GM21825 (cell line): Measurements from ENCODE around the gene ANKRD29.
"Not testable (repeated sequence)": the region's sequence is repeated elsewhere in the genome, so short reads cannot be mapped to it uniquely, and the experiment has no call there.

Source experiments
- ATAC-seq: cut with Tn5 transposase; IDR thresholded peaks from one replicate; pipeline ENCODE4 v1.9.1; 2021; ENCODE audit warnings: mild to moderate bottlenecking, moderate library complexity; ENCODE audit not compliant: unreplicated experiment

The ANKRD29 gene

GRCh38 chr18:23617412-23618014 lies 45.2 kb downstream of the ANKRD29 start:
- peak; percentile 49 for ATAC-seq

- no peak for ATAC-seq
Observed at GRCh38 chr18:23616258-23616657, 46.5 kb downstream of the ANKRD29 start.

- no peak for ATAC-seq
Observed at GRCh38 chr18:23614891-23615290, 47.8 kb downstream of the ANKRD29 start.

- no peak for ATAC-seq
Observed at GRCh38 chr18:23614413-23614812, 48.3 kb downstream of the ANKRD29 start.

DNA sequence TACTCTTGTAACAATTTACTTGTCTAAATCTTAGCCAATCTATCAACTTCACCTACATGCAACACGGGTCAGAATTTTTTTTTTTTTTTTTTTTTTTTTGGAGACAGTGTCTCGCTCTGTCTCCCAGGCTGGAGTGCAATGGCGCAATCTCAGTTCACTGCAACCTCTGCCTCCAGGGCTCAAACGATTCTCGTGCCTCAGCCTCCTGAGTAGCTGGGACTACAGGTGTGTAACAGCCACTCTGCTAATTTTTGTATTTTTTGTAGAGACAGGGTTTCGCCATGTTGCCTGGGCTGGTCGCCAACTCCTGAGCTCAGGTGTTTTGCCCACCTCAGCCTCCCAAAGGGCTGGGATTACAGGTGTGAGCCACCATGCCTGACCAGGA lies 49.6 kb downstream of the ANKRD29 start:
- not testable (repeated sequence) for ATAC-seq

- ATAC-seq, result no peak
Observed at GRCh38 chr18:23612434-23613090, 50.1 kb downstream of the ANKRD29 start.

- ATAC-seq, result no peak
Observed at GRCh38 chr18:23609390-23610023, 53.2 kb downstream of the ANKRD29 start.

- ATAC-seq, result no peak
Observed at GRCh38 chr18:23608211-23608610, 54.5 kb downstream of the ANKRD29 start.

DNA sequence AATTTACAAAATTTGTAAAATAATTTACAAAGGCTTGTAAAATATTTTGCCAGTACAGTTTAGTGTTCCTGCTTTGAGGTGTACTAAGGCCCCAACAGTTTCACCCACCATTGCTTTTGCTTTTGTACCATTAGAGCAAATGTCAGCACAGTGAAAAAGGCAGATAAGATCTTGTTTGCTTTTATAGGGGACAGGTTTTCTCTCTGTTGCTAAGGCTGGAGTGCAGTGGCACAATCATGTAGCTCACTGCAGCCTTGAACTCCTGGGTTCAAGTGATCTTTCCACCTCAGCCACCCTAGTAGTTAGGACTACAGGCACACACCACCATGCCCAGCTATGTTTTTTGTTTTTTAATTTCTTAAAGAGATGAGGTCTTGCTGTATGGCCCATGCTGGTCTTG lies 56.8 kb downstream of the ANKRD29 start:
- no peak for ATAC-seq

DNA sequence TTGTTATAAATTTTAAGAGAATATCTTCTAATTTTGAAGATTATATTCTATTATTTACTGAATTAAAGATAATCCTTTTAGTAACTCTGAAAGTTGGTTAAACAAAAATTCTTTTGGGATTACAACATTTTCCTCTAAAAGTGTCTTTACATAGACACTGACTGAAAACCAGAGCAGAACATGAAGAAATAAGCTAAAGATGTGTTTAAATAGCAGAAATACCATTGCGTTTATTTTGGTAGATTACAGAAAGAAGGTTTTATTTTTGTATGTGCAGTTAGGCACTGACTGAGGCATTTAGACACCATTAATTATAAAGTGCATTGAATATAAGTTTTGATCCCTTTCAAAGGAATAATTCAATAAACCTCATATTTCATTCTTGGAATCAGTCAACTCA lies 62.9 kb downstream of the ANKRD29 start:
- no peak for ATAC-seq

DNA sequence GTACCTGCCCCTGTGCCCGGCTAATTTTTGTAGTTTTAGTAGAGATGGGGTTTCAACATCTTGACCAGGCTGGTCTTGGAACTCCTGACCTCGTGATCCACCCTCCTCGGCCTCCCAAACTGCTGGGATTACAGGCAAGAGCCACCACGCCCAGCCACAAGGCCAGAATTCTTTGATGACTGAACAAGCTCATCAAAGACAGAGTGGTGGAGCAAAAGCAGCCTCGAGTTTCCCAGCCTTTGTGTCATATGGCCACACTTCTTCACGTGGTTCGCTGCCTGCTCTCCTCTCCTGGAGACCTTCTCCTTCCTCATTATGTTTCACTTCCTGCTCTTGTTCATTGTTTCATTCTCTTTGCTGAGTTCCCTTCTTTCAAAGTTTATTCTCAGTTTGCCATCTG lies 66.5 kb downstream of the ANKRD29 start:
- no peak for ATAC-seq

- ATAC-seq, result no peak
Observed at GRCh38 chr18:23595591-23595990, 67.1 kb downstream of the ANKRD29 start.

DNA sequence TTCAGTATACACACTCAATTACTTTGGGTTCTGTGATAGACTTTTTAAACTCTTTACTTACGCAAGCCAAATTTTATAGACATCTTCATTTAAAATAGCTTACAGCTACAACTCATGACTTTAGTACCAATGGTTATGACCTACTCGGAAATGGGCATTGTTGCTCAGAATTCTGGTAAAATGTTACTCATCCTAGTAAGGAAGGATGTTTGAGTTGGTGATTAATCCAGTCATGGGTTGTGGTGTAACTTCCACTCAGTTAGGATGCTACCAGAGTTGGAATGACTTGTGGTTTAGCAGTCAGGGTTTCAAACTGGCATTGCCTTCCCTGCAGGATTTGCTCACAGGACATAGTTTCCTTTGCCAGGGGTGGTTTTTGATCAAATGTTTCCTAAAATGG lies 69.0 kb downstream of the ANKRD29 start:
- ATAC-seq, result no peak

DNA sequence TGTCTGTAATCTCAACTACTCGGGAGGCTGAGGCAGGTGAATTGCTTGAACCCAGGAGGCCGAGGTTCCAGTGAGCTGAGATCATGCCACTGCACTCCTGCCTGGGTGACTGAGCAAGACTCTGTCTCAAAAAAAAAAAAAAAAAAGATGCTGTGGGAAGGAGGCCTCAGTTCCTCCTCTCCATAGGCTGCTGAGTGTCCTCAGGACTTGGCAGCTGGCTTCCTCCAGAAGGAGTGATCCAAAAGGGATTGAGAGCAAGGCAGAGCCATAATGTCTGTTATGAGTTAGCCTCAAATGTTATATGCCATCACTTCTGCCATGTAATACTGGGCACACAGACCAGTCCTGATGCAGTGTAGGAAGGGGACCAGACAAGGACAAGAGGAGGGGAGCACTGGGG lies 69.8 kb downstream of the ANKRD29 start:
- no peak for ATAC-seq

- no peak for ATAC-seq
Observed at GRCh38 chr18:23591011-23591410, 71.7 kb downstream of the ANKRD29 start.

- ATAC-seq, result no peak
Observed at GRCh38 chr18:23588836-23589560, 73.7 kb downstream of the ANKRD29 start.

GRCh38 chr18:23587220-23587642 lies 75.5 kb downstream of the ANKRD29 start:
- no peak for ATAC-seq

DNA sequence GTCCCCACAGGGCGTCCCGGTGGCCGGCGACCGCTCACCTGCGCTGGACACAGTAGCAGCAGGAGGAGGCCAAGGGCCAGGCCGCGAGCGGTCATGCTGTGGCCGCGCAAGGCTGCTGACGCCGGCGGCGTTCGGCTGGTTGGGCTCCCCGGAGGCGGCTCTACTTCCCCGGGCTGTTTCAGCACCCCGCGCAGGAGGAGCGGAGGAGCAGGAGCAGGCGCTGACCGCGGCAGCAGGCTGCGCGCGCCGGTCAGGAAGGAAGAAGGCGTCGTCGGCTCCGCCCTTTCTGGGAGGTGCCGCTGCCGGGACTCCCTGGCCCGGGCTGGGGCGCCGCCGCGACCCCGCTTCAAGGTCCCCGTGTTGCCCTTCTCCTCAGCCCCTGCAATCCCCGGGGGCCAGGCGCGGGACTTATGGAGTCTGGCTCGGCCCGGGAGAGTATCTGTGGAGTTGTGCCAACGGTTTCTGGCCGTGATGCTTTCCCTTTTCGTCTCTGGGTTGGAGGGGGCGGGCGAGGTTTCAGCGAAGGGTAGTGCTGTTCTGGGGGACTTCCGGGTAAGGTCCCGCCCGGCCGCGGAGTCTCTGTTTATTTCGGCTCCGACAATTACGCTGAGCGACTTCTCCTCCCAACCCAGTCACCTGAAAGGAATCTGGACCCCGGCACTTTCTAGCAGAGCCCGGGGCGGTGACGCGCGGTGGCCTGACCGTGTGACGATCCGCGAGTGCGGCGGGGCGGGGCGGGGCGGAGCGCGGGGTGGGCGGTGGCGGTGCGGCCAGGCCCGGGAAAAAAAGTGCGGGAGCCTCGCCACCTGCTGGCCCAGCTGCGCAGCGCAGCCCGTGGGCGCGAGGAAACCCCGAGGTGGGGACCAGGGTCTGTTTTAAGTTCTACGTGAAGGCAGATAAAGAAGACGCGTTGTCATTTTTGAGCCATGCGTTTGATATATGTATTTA lies 76.2 kb downstream of the ANKRD29 start, which contains the start of gene NPC1:
NPC1 (minus strand) TSS at position 258 of the 948 bp plus-strand sequence; CDS start at position 95, 163 bp downstream.
- peak; percentile 89 for ATAC-seq

GRCh38 chr18:23585897-23586248 lies 76.8 kb downstream of the ANKRD29 start:
- no peak for ATAC-seq

GRCh38 chr18:23585007-23585871 lies 77.5 kb downstream of the ANKRD29 start:
- no peak for ATAC-seq
